GM21825 (cell line): ENCODE results near the gene JARID2.

Source experiments
- ATAC-seq: cut with Tn5 transposase; IDR thresholded peaks from one replicate; pipeline ENCODE4 v1.9.1; 2021; ENCODE audit warnings: mild to moderate bottlenecking, moderate library complexity; ENCODE audit not compliant: unreplicated experiment

JARID2 gene

GRCh38 chr6:15245361-15246216 is at the start of gene JARID2:
Gene JARID2 (plus strand): TSS chr6:15246069. CDS start chr6:15246540, 471 bp downstream.
- ATAC-seq: peak; percentile 55

- no peak for ATAC-seq
Observed at GRCh38 chr6:15200087-15200486, 45.8 kb upstream of the JARID2 start.

- ATAC-seq: no peak
Observed at GRCh38 chr6:15205321-15205720, 40.5 kb upstream of the JARID2 start.

- no peak for ATAC-seq
Observed at GRCh38 chr6:15206887-15207286, 39.0 kb upstream of the JARID2 start.

- ATAC-seq: no peak
Observed at GRCh38 chr6:15207923-15208322, 37.9 kb upstream of the JARID2 start.

- ATAC-seq: no peak
Observed at GRCh38 chr6:15213838-15214400, 31.9 kb upstream of the JARID2 start.

GRCh38 chr6:15218401-15218800 is 27.5 kb upstream of the JARID2 start:
- ATAC-seq: no peak

- ATAC-seq: no peak
Observed at GRCh38 chr6:15220062-15220461, 25.8 kb upstream of the JARID2 start.

- no peak for ATAC-seq
Observed at GRCh38 chr6:15227827-15228318, 18.0 kb upstream of the JARID2 start.

GRCh38 chr6:15230827-15231226 is 15.0 kb upstream of the JARID2 start:
- ATAC-seq: no peak

- no peak for ATAC-seq
Observed at GRCh38 chr6:15232836-15233510, 12.9 kb upstream of the JARID2 start.

- no peak for ATAC-seq
Observed at GRCh38 chr6:15234068-15234758, 11.7 kb upstream of the JARID2 start.

GRCh38 chr6:15239616-15240364 is 6.1 kb upstream of the JARID2 start:
- ATAC-seq: no peak

GRCh38 chr6:15242503-15242902 is 3.4 kb upstream of the JARID2 start:
- ATAC-seq: no peak

GRCh38 chr6:15242937-15243614 is 2.8 kb upstream of the JARID2 start:
- ATAC-seq: no peak

GRCh38 chr6:15243910-15244619 is 1.8 kb upstream of the JARID2 start:
- no peak for ATAC-seq

- peak; percentile 26 for ATAC-seq
Observed at GRCh38 chr6:15244620-15245360, 1.1 kb upstream of the JARID2 start.

- ATAC-seq: no peak
Observed at GRCh38 chr6:15246217-15246665, 372 bp downstream of the JARID2 start.
